Gastroesophageal sphincter (tissue), 3 donors: ENCODE data around the gene TRABD.

Experiments
- CTCF ChIP-seq, 4 experiments: fragments of 200-600 bp in 2 of 4; fragments of 450-650 bp in 2 of 4; sonication (generic) in 1 of 4; IDR thresholded peaks; one replicate each; pipeline ENCODE4 v1.5.1; 2017 to 2019; ENCODE audit warnings: antibody characterized with exemption in 4 of 4, mild to moderate bottlenecking in 2 of 4, moderate library complexity in 2 of 4
- EP300 ChIP-seq: sonication (generic); formaldehyde crosslinking; IDR thresholded peaks from one replicate; pipeline ENCODE4 v1.6.1; 2017; ENCODE audit warnings: antibody characterized with exemption, mild to moderate bottlenecking
- POLR2A ChIP-seq, 2 donors: fragments of 450-650 bp; IDR thresholded peaks; one replicate each; pipeline ENCODE4 v1.6.1; 2017; ENCODE audit warnings: antibody characterized with exemption in 2 of 2, mild to moderate bottlenecking in 2 of 2, moderate library complexity in 1 of 2
- POLR2AphosphoS5 ChIP-seq: sonication (generic); formaldehyde crosslinking; IDR thresholded peaks from one replicate; pipeline ENCODE4 v1.6.1; 2017; ENCODE audit warnings: antibody characterized with exemption

- no peak for TF ChIP-seq POLR2A (IDR thresholded peaks at IDR 0.05)
- TF ChIP-seq CTCF (IDR thresholded peaks at IDR 0.05): no peak
- TF ChIP-seq POLR2AphosphoS5: no peak
- TF ChIP-seq EP300: no peak
These were observed 32.5 kb upstream of the TRABD start for GRCh38 chr22:50153056-50153755.
